Neural cell (in vitro differentiated cells): ENCODE measurements around the gene BAIAP2L1. TPM values are rescaled to one million over a fixed set of nuclear protein-coding genes. Genes with fewer than 3 reads are reported as not detected.

Source experiments
- H2AFZ ChIP-seq: fragments of 200-600, 300-800 bp; sonication (generic), shearing (Covaris generic); 2 replicates; pipeline ENCODE4 v1.6.0; 2014; ENCODE audit warnings: low read depth, mild to moderate bottlenecking, antibody characterized with exemption, low read length, moderate library complexity
- H3F3A ChIP-seq: fragments of 200-600 bp; shearing (Covaris generic); 2 replicates; pipeline ENCODE4 v1.6.1; 2016; ENCODE audit warnings: mild to moderate bottlenecking, moderate library complexity, mixed read lengths, antibody characterized with exemption, low read length; ENCODE audit not compliant: insufficient read depth, poor library complexity, severe bottlenecking
- H3K27ac ChIP-seq: fragments of 200-600, 300-800 bp; sonication (generic), shearing (Covaris generic); 2 replicates; pipeline ENCODE4 v1.5.1; 2014; ENCODE audit warnings: mild to moderate bottlenecking, low read length, moderate library complexity
- H3K27me3 ChIP-seq: fragments of 300-800, 200-600 bp; sonication (generic), shearing (Covaris generic); 2 replicates; pipeline ENCODE4 v1.6.0; 2014; ENCODE audit warnings: mild to moderate bottlenecking, low read depth, low read length, moderate library complexity; ENCODE audit not compliant: insufficient read depth
- H3K36me3 ChIP-seq: fragments of 300-800, 200-600 bp; sonication (generic), shearing (Covaris generic); 2 replicates; pipeline ENCODE4 v1.5.1; 2014; ENCODE audit warnings: mild to moderate bottlenecking, antibody characterized with exemption, low read length, moderate library complexity; ENCODE audit not compliant: insufficient read depth
- H3K4me2 ChIP-seq: fragments of 300-800, 200-600 bp; sonication (generic), shearing (Covaris generic); 2 replicates; pipeline ENCODE4 v1.6.0; 2014; ENCODE audit warnings: mild to moderate bottlenecking, low read length
- H3K4me3 ChIP-seq: fragments of 300-800, 200-600 bp; sonication (generic), shearing (Covaris generic); 2 replicates; pipeline ENCODE4 v1.5.1; 2014; ENCODE audit warnings: mild to moderate bottlenecking, low read length, moderate library complexity
- H3K79me2 ChIP-seq: fragments of 200-600 bp; shearing (Covaris generic); replicated peaks from 2 replicates; pipeline ENCODE4 v1.6.0; 2014; ENCODE audit warnings: mild to moderate bottlenecking, low read length, moderate library complexity; ENCODE audit not compliant: insufficient read depth
- H3K9ac ChIP-seq: fragments of 300-800, 200-600 bp; sonication (generic), shearing (Covaris generic); 2 replicates; pipeline ENCODE4 v1.6.1; 2016; ENCODE audit warnings: mild to moderate bottlenecking, low read length, mixed read lengths
- H3K9me2 ChIP-seq: fragments of 200-600 bp; shearing (Covaris generic); 2 replicates; pipeline ENCODE4 v1.6.1; 2016; ENCODE audit warnings: mild to moderate bottlenecking, low read length, mixed read lengths; ENCODE audit not compliant: insufficient read depth
- H3K9me3 ChIP-seq: fragments of 200-600, 300-800 bp; sonication (generic), shearing (Covaris generic); 2 replicates; pipeline ENCODE4 v1.6.1; 2016; ENCODE audit warnings: mild to moderate bottlenecking, mixed run types, low read length, moderate library complexity, mixed read lengths
- H4K20me1 ChIP-seq: fragments of 200-600 bp; shearing (Covaris generic); 2 replicates; pipeline ENCODE4 v1.6.1; 2016; ENCODE audit warnings: mild to moderate bottlenecking, mixed run types; ENCODE audit not compliant: insufficient read depth
- CTCF ChIP-seq: fragments of 450-650 bp; IDR thresholded peaks from 2 replicates; pipeline ENCODE4 v1.5.1; 2014; ENCODE audit warnings: antibody characterized with exemption, mild to moderate bottlenecking, moderate library complexity; ENCODE audit not compliant: poor library complexity, severe bottlenecking
- EP300 ChIP-seq: fragments of 450-650 bp; conservative IDR thresholded peaks from 2 replicates; pipeline ENCODE4 v1.6.1; 2014; ENCODE audit warnings: antibody characterized with exemption, mild to moderate bottlenecking, moderate library complexity; ENCODE audit not compliant: poor library complexity, severe bottlenecking
- EZH2 ChIP-seq: fragments of 200-600, 300-800 bp; shearing (Covaris generic), sonication (generic); IDR thresholded peaks from 2 replicates; pipeline ENCODE4 v1.6.1; 2014; ENCODE audit warnings: antibody characterized with exemption, low read length, borderline replicate concordance, mild to moderate bottlenecking; ENCODE audit not compliant: insufficient read depth, poor library complexity, severe bottlenecking
- MXI1 ChIP-seq: fragments of 450-650 bp; conservative IDR thresholded peaks from 2 replicates; pipeline ENCODE4 v1.6.1; 2014; ENCODE audit warnings: antibody characterized with exemption, mild to moderate bottlenecking; ENCODE audit not compliant: poor library complexity, severe bottlenecking
- POLR2AphosphoS5 ChIP-seq: IDR thresholded peaks from 2 replicates; pipeline ENCODE4 v1.6.1; 2012
- RAD21 ChIP-seq: fragments of 450-650 bp; conservative IDR thresholded peaks from 2 replicates; pipeline ENCODE4 v1.6.1; 2014; ENCODE audit warnings: antibody characterized with exemption, mild to moderate bottlenecking, moderate library complexity
- REST ChIP-seq: IDR thresholded peaks from 2 replicates; pipeline ENCODE4 v1.6.1; 2012; ENCODE audit warnings: borderline replicate concordance
- SMC3 ChIP-seq: fragments of 450-650 bp; conservative IDR thresholded peaks from 2 replicates; pipeline ENCODE4 v1.6.1; 2014; ENCODE audit warnings: antibody characterized with exemption, mild to moderate bottlenecking, moderate library complexity; ENCODE audit not compliant: poor library complexity
- TAF1 ChIP-seq: IDR thresholded peaks from 2 replicates; pipeline ENCODE4 v1.6.1; 2012; ENCODE audit warnings: low read depth
- polyA plus RNA-seq: library from polyadenylated mRNA; depleted of rRNA; stranded (reverse); fragments of >200 nt; gene quantifications from 2 replicates; pipeline ENCODE4 v1.2.3, GENCODE V29; 2014

The BAIAP2L1 gene
- polyA plus RNA-seq, 1 donor from 2014 or later: not detected

- TF ChIP-seq CTCF (no peak), POLR2AphosphoS5 (no peak), EZH2 (no peak), EP300 (no peak), TAF1 (no peak), RAD21 (no peak), SMC3 (no peak), REST (no peak), MXI1 (no peak)
- no peaks in the 10 kb centered on the region for H4K20me1 ChIP-seq
- no peak overlapping the region for H3K27ac ChIP-seq
- H3K4me2 ChIP-seq: no peak overlapping the region
- no peak overlapping the region for H3K9ac ChIP-seq
- no peaks in the 10 kb centered on the region for H3K36me3 ChIP-seq
- H3K4me3 ChIP-seq: no peak overlapping the region
- H3F3A ChIP-seq: no peaks in the 10 kb centered on the region
- no peaks in the 10 kb centered on the region for H3K27me3 ChIP-seq
- no peaks in the 10 kb centered on the region for H3K9me3 ChIP-seq
- no peaks in the 10 kb centered on the region for H3K79me2 ChIP-seq
- H3K9me2 ChIP-seq: no peaks in the 10 kb centered on the region
- no peak overlapping the region for H2AFZ ChIP-seq
These were observed 59.8 kb downstream of the BAIAP2L1 start for GRCh38 chr7:98341106-98341505.

- Histone ChIP-seq H3F3A (no peaks in the 10 kb centered on the region), H3K27ac (no peak overlapping the region), H2AFZ (no peak overlapping the region), H3K79me2 (no peaks in the 10 kb centered on the region), H4K20me1 (no peaks in the 10 kb centered on the region), H3K4me3 (no peak overlapping the region), H3K4me2 (no peak overlapping the region), H3K9me2 (no peaks in the 10 kb centered on the region), H3K9me3 (no peaks in the 10 kb centered on the region), H3K9ac (no peak overlapping the region), H3K36me3 (no peaks in the 10 kb centered on the region), H3K27me3 (no peaks in the 10 kb centered on the region)
- TF ChIP-seq TAF1: no peak
- TF ChIP-seq SMC3: no peak
- no peak for TF ChIP-seq MXI1
- no peak for TF ChIP-seq CTCF
- TF ChIP-seq EZH2: no peak
- TF ChIP-seq RAD21: no peak
- no peak for TF ChIP-seq REST
- no peak for TF ChIP-seq EP300
- TF ChIP-seq POLR2AphosphoS5: no peak
These were observed 61.8 kb downstream of the BAIAP2L1 start for GRCh38 chr7:98339043-98339442.
